ENCODE results near the gene RAB35.

- TF ChIP-seq, protein P1, sequence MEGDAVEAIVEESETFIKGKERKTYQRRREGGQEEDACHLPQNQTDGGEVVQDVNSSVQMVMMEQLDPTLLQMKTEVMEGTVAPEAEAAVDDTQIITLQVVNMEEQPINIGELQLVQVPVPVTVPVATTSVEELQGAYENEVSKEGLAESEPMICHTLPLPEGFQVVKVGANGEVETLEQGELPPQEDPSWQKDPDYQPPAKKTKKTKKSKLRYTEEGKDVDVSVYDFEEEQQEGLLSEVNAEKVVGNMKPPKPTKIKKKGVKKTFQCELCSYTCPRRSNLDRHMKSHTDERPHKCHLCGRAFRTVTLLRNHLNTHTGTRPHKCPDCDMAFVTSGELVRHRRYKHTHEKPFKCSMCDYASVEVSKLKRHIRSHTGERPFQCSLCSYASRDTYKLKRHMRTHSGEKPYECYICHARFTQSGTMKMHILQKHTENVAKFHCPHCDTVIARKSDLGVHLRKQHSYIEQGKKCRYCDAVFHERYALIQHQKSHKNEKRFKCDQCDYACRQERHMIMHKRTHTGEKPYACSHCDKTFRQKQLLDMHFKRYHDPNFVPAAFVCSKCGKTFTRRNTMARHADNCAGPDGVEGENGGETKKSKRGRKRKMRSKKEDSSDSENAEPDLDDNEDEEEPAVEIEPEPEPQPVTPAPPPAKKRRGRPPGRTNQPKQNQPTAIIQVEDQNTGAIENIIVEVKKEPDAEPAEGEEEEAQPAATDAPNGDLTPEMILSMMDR (IDR thresholded peaks at IDR 0.05), result no peak
- TF ChIP-seq EZH2 (IDR thresholded peaks at IDR 0.05; ENCODE audit: borderline replicate concordance, insufficient read depth, low read depth, low read length, poor library complexity, severe bottlenecking), result no peak
Observed at GRCh38 chr12:120106151-120106550, 10.4 kb downstream of the RAB35 start.
